PFSK-1 (cell line): ENCODE data around the gene GABBR2.

ENCODE experiments used
- POLR2AphosphoS5 ChIP-seq: IDR thresholded peaks from 2 replicates; pipeline ENCODE4 v1.6.1; 2012; ENCODE audit warnings: low read depth, mild to moderate bottlenecking, control low read depth, low read length, moderate library complexity
- REST ChIP-seq, 2 experiments: IDR thresholded peaks; 2 replicates each; pipeline versions ENCODE4 v1.6.1 to v1.8.0; 2011 to 2012; ENCODE audit warnings: low read depth in 2 of 2, low read length in 2 of 2, control low read depth in 1 of 2, inconsistent platforms in 1 of 2, mild to moderate bottlenecking in 1 of 2, moderate library complexity in 1 of 2; ENCODE audit not compliant: insufficient read depth in 1 of 2
- SIN3A ChIP-seq: IDR thresholded peaks from 2 replicates; pipeline ENCODE4 v1.6.1; 2012; ENCODE audit warnings: mild to moderate bottlenecking, low read length, moderate library complexity, borderline replicate concordance; ENCODE audit not compliant: insufficient read depth
- TAF1 ChIP-seq: IDR thresholded peaks from 2 replicates; pipeline ENCODE4 v1.6.1; 2012; ENCODE audit warnings: low read length, control low read depth, borderline replicate concordance; ENCODE audit not compliant: insufficient read depth

- TF ChIP-seq SIN3A: no peak
- no peak for TF ChIP-seq POLR2AphosphoS5
- no peak for TF ChIP-seq TAF1
- no peak for TF ChIP-seq REST (IDR thresholded peaks at IDR 0.05; ENCODE audit: insufficient read depth in 1 of 2, low read depth in 2 of 2, low read length in 2 of 2)
These were observed 149.2 kb downstream of the GABBR2 start for GRCh38 chr9:98559561-98559960.
